Lung (tissue), 12 donors: Measurements from ENCODE around the gene ZDHHC22. TPM values are rescaled to one million over a fixed set of nuclear protein-coding genes. Genes with fewer than 3 reads are reported as not detected.

Experiments used
- ATAC-seq: fragments of 200-7000 bp; cut with Tn5 transposase; one replicate; pipeline ENCODE4 v1.9.1; 2020; ENCODE audit warnings: moderate number of reproducible peaks; ENCODE audit not compliant: insufficient read depth, low FRiP score
- DNase-seq, 3 donors: peaks; one replicate each; pipeline ENCODE4 v3.0.0-alpha.2; 2013 to 2017
- H3K27ac ChIP-seq, 2 donors: one replicate each; pipeline ENCODE4 v1.5.1; 2013; ENCODE audit warnings: mild to moderate bottlenecking in 2 of 2, moderate library complexity in 2 of 2, control low read depth in 1 of 2, inconsistent platforms in 1 of 2, low read depth in 1 of 2, low read length in 1 of 2
- H3K27me3 ChIP-seq, 3 donors: one replicate each; pipeline ENCODE4 v1.5.1; 2013; ENCODE audit warnings: low read length in 2 of 3; ENCODE audit not compliant: control insufficient read depth in 3 of 3, insufficient read depth in 3 of 3
- H3K36me3 ChIP-seq, 4 donors: one replicate each; pipeline ENCODE4 v1.5.1; 2013; ENCODE audit warnings: low read length in 4 of 4, mild to moderate bottlenecking in 1 of 4, moderate library complexity in 1 of 4; ENCODE audit not compliant: control insufficient read depth in 4 of 4, insufficient read depth in 4 of 4
- H3K4me1 ChIP-seq, 5 donors: one replicate each; pipeline ENCODE4 v1.5.1; 2013; ENCODE audit warnings: low read length in 5 of 5, mild to moderate bottlenecking in 2 of 5, moderate library complexity in 1 of 5; ENCODE audit not compliant: control insufficient read depth in 5 of 5, insufficient read depth in 5 of 5
- H3K4me3 ChIP-seq: one replicate; pipeline ENCODE4 v1.5.1; 2013; ENCODE audit warnings: mild to moderate bottlenecking, control low read depth, moderate library complexity
- H3K9ac ChIP-seq, 2 donors: one replicate each; pipeline ENCODE4 v1.5.1; 2013; ENCODE audit warnings: low read length in 2 of 2, control low read depth in 1 of 2; ENCODE audit not compliant: insufficient read depth in 1 of 2
- H3K9me3 ChIP-seq, 4 donors: one replicate each; pipeline ENCODE4 v1.5.1; 2013; ENCODE audit warnings: low read length in 3 of 4, mild to moderate bottlenecking in 1 of 4, moderate library complexity in 1 of 4; ENCODE audit not compliant: control insufficient read depth in 4 of 4, insufficient read depth in 3 of 4
- CTCF ChIP-seq: IDR thresholded peaks from 2 replicates; pipeline ENCODE4 v1.5.1; 2012; ENCODE audit warnings: mild to moderate bottlenecking; ENCODE audit errors: control extremely low read depth, extremely low read depth
- WGBS, 2 donors: extraction: QIAGEN DNeasy Blood & Tissue Kit; methylation state at CpG; one replicate each; pipeline ENCODE4 v1.1.7; 2013; 5-methylcytosine and 5-hydroxymethylcytosine counted together
- polyA plus RNA-seq, 2 donors: library from polyadenylated mRNA; stranded (reverse); fragments of 200-250 nt; gene quantifications; one replicate each; pipeline ENCODE4 v1.2.1, GENCODE V29; 2013
- total RNA-seq, 2 donors: library from RNA; depleted of rRNA in 1 of 2; stranded (reverse); fragments of >200 nt in 1 of 2; gene quantifications; one replicate each; pipeline ENCODE4 v1.2.1, GENCODE V29; 2014 to 2021
- donor health status: control.
- donor health status: control.
- donor health status: Bipolar disorder and iron deficiency.
- donor health status: healthy.
- donor health status: DM: yes; HTN: yes; CAD: no.

Gene ZDHHC22
- total and polyA plus RNA-seq, 4 donors, result 0.02 TPM; not detected in 3

- H3K27me3 ChIP-seq, result no peaks in the 10 kb centered on the region
- peak overlapping the region in 1 of 2 donors; percentile 13 for H3K9ac ChIP-seq
- no peak for ATAC-seq
- H3K27ac ChIP-seq, result no peak overlapping the region
- H3K4me3 ChIP-seq, result no peak overlapping the region
- WGBS, 2 donors, result 69 to 77% methylated on average over 3 of the region's 3 CpGs
- no peak for TF ChIP-seq CTCF
- H3K4me1 ChIP-seq, result peaks cover 0 to 12% (median 0%) of the 10 kb centered on the region in 5 donors
- DNase-seq, result no peak
- H3K36me3 ChIP-seq, result no peaks in the 10 kb centered on the region
- peaks cover 0 to 9% (median 4%) of the 10 kb centered on the region in 4 donors for H3K9me3 ChIP-seq
Measured at GRCh38 chr14:77087631-77088030, 54.0 kb downstream of the ZDHHC22 start.

GRCh38 chr14:77086951-77087350 lies 54.6 kb downstream of the ZDHHC22 start:
- DNase-seq (no peak), ATAC-seq (no peak)
- H3K27me3 ChIP-seq, result no peaks in the 10 kb centered on the region
- TF ChIP-seq CTCF, result no peak
- no peak overlapping the region for H3K4me3 ChIP-seq
- 85 to 93% methylated on average over 6 of the region's 6 CpGs for WGBS, 2 donors
- H3K4me1 ChIP-seq, result peaks cover 0 to 12% (median 0%) of the 10 kb centered on the region in 5 donors
- H3K36me3 ChIP-seq, result no peaks in the 10 kb centered on the region
- no peak overlapping the region for H3K9ac ChIP-seq
- peaks cover 0 to 9% (median 4%) of the 10 kb centered on the region in 4 donors for H3K9me3 ChIP-seq
- no peak overlapping the region for H3K27ac ChIP-seq

GRCh38 chr14:77086017-77086727 lies 55.4 kb downstream of the ZDHHC22 start:
- DNase-seq (peak; percentile 46 to 77 (median 72)), ATAC-seq (peak; percentile 27)
- WGBS, 2 donors, result 88 to 95% methylated on average over 3 of the region's 3 CpGs
- H3K27me3 ChIP-seq, result no peaks in the 10 kb centered on the region
- H3K4me1 ChIP-seq, result peaks cover 0 to 12% (median 0%) of the 10 kb centered on the region in 5 donors
- TF ChIP-seq CTCF, result no peak
- no peak overlapping the region for H3K9ac ChIP-seq
- no peak overlapping the region for H3K4me3 ChIP-seq
- H3K27ac ChIP-seq, result peak overlapping the region in 1 of 2 donors; percentile 64
- H3K36me3 ChIP-seq, result no peaks in the 10 kb centered on the region
- peaks cover 0 to 3% (median 2%) of the 10 kb centered on the region in 4 donors for H3K9me3 ChIP-seq
